ENCODE results near the gene LY6G6F.

GRCh38 chr6:31664790-31665500 lies 41.7 kb upstream of the LY6G6F start, which contains the start of gene GPANK1:
- no peak for TF ChIP-seq CTCF (IDR thresholded peaks at IDR 0.05; ENCODE audit: low read length)
- TF ChIP-seq EZH2 (IDR thresholded peaks at IDR 0.05; ENCODE audit: borderline replicate concordance, low read length), result no peak

All from OCI-LY1 (cell line).